GM12873 (cell line): ENCODE measurements around the gene SEM1.

Source experiments
- CTCF ChIP-seq: IDR thresholded peaks from 2 replicates; pipeline ENCODE4 v1.5.1; 2012; ENCODE audit warnings: low read depth, mild to moderate bottlenecking, moderate library complexity, low read length, control low read depth; ENCODE audit not compliant: insufficient read depth; ENCODE audit errors: missing control alignments

Gene SEM1

GRCh38 chr7:96734343-96734742 is 24.7 kb upstream of the SEM1 start:
- TF ChIP-seq CTCF: no peak

- no peak for TF ChIP-seq CTCF
Observed at GRCh38 chr7:96729820-96730219, 20.2 kb upstream of the SEM1 start.

GRCh38 chr7:96728139-96728538 is 18.5 kb upstream of the SEM1 start:
- no peak for TF ChIP-seq CTCF

GRCh38 chr7:96727534-96728088 is 18.0 kb upstream of the SEM1 start:
- TF ChIP-seq CTCF: no peak

GRCh38 chr7:96723622-96724021 is 14.0 kb upstream of the SEM1 start:
- TF ChIP-seq CTCF: no peak

GRCh38 chr7:96720843-96721242 is 11.2 kb upstream of the SEM1 start:
- no peak for TF ChIP-seq CTCF

GRCh38 chr7:96719164-96719563 is 9.5 kb upstream of the SEM1 start:
- no peak for TF ChIP-seq CTCF
